Uterus (tissue), 2 donors: ENCODE data around the gene TXNL4B.

ENCODE experiments used
- POLR2A ChIP-seq, 2 donors: fragments of 450-650 bp; IDR thresholded peaks; one replicate each; pipeline ENCODE4 v1.6.1; 2016; ENCODE audit warnings: antibody characterized with exemption in 2 of 2, mild to moderate bottlenecking in 1 of 2, moderate library complexity in 1 of 2
- TF ChIP-seq, protein P1 (sequence below), 4 experiments: fragments of 200-600 bp in 2 of 4; fragments of 450-650 bp in 2 of 4; sonication (generic) in 2 of 4; IDR thresholded peaks; one replicate each; pipeline ENCODE4 v1.5.1; 2016 to 2019; ENCODE audit warnings: antibody characterized with exemption in 4 of 4, mild to moderate bottlenecking in 2 of 4, moderate library complexity in 1 of 4

DNA sequence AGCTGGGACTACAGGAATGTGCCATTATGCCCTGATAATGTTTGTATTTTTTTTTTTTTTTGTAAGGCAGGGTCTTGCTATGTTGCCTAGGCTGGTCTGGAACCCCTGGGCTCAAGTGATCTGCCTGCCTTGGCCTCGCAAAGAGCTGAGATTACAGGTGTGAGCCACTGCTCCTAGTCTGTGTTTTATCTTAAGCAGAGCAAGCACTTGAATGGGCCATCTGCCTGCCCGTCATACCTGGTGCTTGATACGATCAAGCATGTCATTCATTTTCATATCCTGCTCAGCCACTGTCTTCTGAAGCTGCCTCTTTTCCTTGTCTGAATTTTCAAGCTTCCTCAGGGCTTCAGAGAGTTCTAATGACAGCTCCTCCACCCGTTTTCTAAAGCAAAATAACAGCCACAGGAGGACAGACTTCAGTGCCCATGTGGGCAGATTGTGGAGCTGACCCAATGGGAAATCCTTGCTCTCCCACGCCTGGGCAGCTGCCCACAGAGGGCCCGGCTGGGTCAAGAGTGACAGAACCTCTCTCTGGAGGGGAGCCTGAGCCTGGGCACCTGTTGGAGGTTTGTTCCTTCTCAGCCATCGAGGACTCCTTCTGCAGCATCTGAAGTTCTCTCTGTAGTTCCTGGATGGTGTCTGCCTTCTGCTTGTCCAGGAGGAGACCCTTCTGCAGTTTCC, 36.7 kb upstream of the TXNL4B start:
- no peak for TF ChIP-seq POLR2A (IDR thresholded peaks at IDR 0.05)
- TF ChIP-seq, protein P1, sequence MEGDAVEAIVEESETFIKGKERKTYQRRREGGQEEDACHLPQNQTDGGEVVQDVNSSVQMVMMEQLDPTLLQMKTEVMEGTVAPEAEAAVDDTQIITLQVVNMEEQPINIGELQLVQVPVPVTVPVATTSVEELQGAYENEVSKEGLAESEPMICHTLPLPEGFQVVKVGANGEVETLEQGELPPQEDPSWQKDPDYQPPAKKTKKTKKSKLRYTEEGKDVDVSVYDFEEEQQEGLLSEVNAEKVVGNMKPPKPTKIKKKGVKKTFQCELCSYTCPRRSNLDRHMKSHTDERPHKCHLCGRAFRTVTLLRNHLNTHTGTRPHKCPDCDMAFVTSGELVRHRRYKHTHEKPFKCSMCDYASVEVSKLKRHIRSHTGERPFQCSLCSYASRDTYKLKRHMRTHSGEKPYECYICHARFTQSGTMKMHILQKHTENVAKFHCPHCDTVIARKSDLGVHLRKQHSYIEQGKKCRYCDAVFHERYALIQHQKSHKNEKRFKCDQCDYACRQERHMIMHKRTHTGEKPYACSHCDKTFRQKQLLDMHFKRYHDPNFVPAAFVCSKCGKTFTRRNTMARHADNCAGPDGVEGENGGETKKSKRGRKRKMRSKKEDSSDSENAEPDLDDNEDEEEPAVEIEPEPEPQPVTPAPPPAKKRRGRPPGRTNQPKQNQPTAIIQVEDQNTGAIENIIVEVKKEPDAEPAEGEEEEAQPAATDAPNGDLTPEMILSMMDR (IDR thresholded peaks at IDR 0.05): no peak
